ENCODE results near the gene ARHGAP10.

ARHGAP10 gene

DNA sequence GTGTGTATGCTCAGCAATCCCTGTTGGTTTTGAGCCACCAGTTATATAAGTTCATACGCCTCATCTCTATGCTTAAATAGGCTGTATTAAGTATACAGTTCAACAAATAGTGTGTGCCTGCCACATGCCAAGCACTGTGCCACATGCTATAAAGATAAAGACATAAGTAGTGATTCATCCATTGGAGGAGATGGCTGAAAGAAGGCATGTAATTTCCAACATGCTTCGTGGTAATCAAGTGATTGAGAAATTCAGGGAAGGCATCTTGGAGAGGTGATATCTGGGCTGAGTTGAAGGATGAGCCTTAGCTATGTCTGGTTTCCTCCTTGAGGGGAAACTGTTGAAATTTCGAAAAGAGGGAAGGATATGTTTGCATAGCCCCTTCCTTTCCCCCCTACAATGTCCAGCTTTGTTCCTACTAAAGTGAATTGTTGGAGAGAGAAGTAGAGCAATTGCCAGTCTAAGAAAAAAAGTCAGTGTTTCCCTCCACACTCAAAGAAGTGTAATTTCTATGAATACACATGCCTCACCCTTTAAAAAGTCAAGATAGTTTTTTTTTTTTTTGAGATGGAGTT is 96.5 kb downstream of the ARHGAP10 start:
- no peak for DNase-seq (ENCODE audit: low read depth, low spot score)

DNA sequence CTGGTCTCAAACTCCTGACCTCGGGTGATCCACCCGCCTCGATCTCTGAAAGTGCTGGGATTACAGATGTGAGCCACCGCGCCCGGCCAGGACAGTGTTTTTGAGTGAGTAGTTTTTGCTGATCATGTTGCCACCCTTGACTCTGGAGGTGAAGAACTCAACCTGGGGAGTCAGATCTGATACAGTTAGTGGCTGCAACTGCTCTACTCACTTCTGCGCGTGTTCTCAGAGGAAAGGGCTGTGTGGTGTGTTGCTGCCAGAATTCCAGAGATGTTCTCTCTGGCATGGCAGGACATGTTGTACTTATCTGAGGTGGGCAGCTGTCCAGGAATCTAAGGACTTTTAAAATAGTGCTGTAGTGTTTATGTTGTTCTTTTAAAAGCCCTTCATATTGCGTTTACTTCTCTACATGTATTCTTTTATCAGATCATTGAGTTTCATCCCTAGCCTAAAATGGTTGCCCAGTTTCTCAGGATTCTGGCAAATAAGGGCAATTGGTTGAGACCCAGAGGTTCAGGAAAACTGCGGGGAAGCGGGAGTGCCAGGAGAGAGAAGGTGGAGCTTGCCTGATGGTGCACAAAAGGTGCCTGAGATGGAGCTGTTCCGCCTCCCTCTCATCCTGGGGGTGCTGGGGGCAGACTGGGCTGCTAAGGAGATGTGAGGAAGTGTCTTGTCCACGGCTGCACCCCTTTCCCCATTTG is 97.7 kb downstream of the ARHGAP10 start:
- no peak for DNase-seq (ENCODE audit: low read depth, low spot score)

DNA sequence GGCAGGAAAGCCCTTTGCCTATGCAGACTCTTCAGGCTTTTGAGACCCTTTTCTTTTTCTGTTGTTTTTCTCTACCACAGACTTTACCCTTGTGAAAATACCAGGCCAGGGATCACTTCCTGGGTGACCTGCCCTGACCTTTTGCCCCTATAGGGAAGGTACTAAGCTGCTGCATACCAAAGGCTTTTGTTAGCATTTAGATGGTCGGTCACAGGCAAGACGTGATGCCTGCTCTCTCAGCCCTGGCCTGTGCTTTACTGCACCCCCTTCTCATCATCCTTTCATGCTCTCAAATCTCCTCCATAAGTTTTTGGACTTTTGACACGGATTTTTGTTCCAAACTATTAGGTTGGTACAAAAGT is 98.2 kb downstream of the ARHGAP10 start:
- no peak for DNase-seq (ENCODE audit: low read depth, low spot score)

DNA sequence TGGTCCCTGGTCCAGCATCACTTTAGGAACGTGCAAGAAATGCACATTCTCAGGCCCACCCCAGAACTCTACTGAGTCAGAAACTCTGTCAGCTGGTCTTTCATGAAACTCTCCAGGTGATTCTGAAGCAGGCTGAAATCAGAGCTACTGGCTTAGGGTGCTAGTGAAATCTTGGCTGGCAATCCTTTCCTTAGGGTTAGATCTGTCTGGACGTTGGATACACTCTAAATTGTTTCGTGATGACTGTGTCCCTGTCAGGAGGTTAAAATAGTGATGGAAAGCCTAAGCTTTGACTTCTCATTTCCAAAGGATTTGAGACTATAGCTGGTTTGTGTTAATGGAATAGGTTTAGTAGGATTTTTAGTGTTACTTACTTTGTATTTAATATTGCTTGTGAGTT is 99.1 kb downstream of the ARHGAP10 start:
- no peak for DNase-seq (ENCODE audit: low read depth, low spot score)

DNA sequence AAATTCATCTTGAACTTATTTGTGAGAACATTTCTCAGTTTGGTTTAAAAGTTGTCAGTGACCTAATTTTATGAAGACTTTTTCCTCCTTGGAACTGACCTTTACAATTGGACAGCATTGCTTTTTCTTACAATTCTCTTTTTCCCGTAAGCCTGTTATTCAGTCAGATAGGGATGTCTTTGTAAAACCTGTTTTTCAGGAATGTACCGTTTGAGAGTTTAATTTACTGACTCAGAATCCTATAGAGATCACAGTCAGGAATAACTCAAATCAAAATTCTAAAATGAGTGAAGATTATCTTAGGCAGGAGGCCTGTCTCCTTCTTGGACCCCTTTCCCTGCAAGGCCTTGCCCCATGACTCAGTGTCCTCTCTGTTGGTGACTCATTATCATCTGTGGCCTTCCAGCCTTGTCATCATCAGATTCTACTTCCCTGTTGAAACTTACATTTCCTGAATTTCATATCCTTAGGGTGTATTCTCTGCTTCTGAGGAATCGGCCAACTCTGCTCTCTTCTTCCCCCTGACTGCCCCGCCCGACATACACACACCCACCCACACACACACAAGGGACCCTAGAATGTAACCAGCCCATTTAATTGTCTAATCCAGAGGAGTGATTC is 99.8 kb downstream of the ARHGAP10 start:
- no peak for DNase-seq (ENCODE audit: low read depth, low spot score)

DNA sequence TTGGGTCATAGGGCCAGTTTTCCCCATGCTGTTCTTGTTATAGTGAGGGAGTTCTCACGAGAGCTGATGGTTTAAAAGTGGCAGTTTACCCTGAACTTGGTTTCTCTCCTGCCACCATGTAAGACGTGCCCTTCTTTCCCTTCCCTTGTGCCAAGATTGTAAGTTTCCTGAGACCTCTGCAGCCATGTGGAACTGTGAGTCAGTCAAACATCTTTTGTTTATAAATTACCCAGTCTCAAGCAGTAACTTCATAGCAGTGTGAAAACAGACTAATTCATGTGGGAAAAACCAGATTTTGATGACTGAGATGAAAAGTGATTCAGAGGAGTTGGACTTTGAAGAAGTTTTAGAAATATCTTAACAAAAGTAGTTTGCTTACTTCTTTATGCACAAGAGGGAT is 101.4 kb downstream of the ARHGAP10 start:
- no peak for DNase-seq (ENCODE audit: low read depth, low spot score)

DNA sequence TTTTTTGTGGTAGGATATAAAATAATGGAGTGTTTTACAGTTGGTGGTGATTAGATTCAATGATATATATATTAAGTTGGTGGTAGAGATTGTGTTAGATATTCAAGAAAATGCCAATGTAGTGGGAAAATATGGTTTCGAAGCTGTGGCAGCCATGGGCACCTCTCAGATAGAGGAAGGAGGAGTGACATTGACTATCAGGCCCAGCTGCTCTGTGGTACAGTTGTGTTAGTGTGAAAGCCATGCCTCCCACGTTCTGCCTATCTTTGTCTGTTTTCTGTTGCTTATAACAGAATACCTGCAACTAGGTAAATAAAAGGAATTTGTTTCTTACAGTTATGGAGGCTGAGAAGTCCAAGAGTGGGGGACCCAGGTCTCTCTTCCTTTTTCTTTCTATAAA is 101.9 kb downstream of the ARHGAP10 start:
- no peak for DNase-seq (ENCODE audit: low read depth, low spot score)

DNA sequence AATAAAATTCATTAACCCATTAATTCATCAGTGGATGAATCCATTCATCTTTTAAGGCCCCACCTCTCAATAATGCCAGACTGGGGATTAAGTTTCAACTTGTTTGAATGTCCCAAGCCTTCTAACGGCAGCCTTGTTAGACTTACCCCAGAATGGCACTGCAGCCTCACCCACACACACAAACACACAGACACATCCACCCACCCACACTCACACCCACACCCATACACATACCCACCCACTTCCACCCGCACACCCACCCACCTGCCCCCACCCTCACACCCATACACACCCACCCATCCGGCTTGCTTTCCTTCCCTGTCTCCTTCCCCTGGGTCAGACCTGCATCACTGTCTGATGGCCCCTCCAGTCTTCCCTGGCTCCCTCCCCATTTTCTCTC is 102.6 kb downstream of the ARHGAP10 start:
- no peak for DNase-seq (ENCODE audit: low read depth, low spot score)

DNA sequence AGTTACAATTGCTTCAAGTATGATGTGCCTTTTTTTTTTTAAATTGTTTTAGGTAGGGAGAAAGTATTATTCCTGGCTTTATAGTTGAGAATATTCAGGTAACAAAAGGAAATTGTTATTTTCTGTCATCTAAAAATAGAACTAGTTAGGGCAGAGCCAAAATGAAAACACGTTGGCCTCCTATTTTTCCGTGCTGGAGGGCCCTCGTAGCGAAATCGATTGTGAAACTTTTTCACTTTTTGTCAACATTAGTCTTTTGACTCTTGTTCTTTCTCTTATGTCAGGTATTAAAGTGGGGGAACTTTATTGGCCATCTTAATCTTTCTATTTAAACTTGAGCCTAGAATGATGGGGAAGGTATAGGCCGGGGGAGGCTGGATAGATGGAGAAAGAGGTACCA is 104.9 kb downstream of the ARHGAP10 start:
- DNase-seq (ENCODE audit: low read depth, low spot score) = no peak

DNA sequence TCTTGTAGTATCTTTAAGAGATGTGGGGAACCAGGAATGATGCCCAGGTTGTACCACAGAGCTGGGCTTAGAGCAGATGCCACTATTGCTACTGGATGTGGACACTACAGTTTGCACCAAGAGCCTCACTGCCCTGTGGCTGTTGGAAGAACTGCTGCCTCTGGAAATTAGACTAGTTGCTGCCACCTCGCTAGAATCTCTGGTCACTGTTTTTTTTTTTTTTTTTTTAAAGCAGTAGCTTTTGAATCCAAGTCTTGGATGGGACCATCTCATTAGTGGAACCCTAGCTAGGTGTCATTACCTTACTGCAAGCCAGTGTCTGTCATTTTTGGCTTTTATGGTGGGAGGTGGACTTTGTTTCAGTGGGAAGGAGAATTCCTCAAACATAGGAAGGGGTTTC is 105.5 kb downstream of the ARHGAP10 start:
- DNase-seq (ENCODE audit: low read depth, low spot score) = no peak

DNA sequence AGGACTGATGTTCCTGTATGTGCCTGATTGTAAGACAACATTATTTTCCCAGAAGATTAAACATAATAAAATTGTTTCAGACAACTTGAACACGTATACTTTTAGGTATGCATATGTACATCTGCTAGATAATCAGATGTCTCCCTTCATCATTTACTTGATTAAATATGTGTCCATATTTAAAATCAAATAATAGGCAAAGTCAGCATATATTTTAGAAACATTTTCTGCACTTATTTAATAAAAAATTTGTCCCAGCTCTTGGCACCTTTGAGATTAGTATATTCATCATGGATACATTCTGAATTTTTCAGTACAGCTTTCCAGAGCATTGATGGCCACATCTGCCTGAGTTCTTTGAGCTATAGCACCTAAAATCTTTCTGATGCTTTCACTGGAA is 106.0 kb downstream of the ARHGAP10 start:
- DNase-seq (ENCODE audit: low read depth, low spot score) = no peak

DNA sequence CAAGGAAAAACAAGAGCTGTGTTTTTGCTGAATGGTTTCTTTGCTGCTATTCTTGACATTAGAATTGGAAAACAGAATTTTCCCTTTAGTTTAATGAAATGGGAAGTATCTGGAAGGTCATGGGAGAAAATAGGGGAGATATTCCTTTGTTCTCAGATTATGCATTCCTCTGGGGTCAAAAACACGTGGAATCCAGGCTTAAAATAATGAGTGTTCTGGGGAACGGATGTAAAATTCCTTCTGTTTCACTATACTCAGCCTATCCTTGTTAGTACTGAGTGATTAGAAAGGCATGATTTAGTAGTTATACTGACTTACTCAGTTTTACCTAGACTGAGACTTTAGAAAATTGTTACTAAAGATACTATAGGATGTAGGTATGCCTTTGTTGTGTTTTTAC is 107.3 kb downstream of the ARHGAP10 start:
- no peak for DNase-seq (ENCODE audit: low read depth, low spot score)

DNA sequence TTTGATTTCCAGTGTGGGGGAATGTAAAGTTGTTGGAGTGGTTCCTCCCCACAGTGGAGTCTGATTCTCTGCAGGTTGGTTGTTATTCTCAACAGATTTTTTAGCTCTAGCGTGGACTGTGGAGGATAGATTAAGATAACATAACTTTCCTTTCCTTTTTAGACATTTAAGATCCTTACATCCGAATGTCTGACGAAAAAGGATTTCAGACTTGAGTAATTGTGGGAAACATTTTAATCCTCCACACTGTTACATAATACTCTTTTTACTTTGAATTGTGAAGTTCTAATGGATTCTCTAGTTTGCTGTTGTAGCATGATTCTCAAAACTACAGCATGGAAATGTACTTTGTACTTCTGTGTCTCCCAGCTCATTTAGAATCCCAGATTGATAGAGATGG is 107.8 kb downstream of the ARHGAP10 start:
- DNase-seq (ENCODE audit: low read depth, low spot score) = no peak

DNA sequence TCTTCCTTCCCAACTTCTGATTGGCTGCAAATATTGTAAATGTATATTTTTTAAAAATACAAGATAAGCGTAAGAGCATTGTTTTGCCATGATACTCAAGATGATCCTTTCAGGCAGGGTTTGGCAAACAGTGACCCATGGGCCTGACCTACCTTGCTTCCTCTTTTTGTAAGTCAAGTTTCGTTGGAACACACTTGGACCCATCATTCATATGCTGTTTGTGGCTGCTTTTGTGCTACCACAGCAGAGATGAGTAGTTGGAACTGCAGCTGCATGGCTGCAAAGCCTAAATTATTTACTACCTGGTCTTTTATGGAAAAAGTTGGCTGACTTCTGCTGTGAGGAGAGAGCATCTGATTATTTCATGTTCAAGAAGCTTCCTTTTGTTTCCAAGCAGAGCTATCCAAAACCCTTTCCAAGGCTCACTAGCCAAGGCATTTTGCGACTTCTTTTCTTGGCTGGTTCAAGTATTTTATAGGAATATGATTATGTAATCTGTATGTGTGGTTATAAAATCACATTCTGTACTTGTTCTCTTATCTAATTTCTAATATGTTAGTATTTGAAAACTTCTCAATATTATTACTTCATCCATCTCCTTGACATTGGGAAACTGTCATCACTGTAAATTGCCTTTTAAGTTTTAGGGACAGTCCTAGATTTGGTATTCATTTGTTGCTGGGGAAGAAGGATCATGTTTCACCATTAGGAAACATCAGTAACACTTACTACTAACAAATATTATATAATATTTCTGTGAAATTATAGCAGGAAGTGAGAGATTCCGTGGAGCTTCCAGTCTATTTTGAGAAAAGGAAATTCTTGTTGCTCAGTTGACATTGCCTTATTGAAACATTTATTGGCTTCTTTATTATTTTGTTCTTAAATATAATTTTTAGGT is 109.2 kb downstream of the ARHGAP10 start:
- no peak for DNase-seq (ENCODE audit: low read depth, low spot score)

DNA sequence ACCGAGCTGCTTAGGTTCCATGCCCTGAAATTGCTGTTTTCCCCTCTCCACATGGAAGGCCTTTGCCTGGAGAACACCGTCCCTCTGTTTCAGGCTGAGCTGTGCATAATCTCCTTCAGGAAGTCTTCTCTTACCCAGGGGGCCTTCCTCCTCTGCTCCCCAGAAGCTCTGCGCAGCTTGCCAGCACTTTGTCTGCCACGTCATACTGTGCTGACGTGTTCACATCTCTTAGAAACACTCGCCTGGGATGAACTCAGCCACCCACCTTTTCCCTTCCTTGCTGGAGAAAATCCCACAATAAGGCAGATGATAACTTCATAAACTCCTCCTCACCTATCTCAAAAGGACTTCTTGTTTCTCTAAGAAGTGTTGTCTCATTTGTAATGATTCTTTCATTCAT is 110.7 kb downstream of the ARHGAP10 start:
- DNase-seq (ENCODE audit: low read depth, low spot score) = no peak

DNA sequence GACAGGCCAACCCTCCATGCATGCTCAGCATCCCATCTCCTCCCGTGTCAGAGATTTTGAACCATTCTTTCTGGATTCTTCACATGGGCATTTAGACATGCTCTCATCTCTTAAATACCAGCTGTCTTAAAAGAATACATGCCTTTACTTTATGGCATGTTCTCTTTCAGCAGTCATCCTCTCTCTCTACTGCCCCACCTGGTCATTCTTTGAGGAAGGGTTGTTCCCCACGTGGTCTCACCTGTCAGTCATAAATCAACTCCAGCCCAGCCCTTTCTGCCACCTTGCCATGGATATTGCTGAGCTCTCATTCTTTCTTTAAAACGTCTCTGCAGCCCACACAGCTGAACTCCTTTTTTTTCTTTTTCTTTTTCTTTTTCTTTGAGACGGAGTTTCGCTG is 111.3 kb downstream of the ARHGAP10 start:
- DNase-seq (ENCODE audit: low read depth, low spot score) = no peak

DNA sequence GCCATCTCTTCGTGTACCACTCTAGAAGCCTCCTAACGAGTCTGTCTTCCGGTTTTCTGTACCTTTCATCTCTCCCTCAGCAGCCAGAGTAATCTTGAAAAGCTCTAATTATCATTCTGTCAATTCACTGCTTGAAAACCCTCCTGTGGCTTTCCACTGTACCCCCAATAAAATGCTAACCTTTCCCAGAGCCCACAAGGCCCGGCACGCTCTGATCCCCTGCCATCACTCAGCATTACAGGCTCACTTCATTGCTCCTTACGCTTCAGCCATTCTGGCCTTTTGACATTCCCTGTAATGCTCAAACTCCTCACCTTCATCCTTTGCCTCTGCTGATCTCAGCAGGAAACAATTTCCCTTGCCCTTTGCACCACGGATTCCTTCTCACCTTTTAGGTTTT is 112.9 kb downstream of the ARHGAP10 start:
- no peak for DNase-seq (ENCODE audit: low read depth, low spot score)

DNA sequence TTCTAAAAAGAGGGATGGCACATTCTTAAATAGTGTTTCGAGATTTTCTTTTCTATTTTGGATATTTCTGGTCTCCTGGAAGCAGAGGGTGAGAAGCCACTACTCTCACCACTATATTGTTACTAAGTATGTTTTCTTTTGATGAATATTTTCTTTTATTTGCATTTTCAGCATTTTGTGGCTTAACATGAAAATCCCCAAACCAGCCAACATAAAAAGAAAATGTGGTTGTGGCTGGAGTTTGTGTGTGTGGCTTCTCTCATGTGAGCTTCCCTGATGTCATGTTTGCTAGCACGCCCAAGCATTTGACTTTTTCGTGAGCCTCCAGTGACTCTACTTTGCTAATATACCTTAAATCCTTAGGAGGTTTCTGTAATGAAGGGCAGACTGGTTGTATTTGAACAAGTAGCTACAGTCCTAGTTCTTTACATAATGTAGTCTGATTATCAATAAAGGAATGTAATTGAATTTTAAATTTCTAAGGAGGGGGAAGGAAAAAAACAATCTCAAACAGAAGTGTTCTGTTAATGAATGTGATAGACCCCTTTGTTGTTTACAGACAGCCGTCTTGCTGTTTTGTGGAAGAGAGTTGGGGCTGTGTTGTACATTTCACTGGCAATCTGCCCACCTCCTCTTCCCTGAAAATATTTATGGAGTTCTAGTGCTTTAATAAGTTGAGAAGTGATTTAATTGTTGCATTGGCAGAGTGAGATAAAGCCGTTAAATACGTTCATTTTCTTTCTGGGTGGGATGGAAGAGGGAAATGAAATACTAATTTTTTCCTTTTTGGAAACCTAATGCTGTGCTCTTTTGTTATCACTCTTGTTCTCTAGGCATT is 114.6 kb downstream of the ARHGAP10 start:
- DNase-seq (ENCODE audit: low read depth, low spot score) = no peak

DNA sequence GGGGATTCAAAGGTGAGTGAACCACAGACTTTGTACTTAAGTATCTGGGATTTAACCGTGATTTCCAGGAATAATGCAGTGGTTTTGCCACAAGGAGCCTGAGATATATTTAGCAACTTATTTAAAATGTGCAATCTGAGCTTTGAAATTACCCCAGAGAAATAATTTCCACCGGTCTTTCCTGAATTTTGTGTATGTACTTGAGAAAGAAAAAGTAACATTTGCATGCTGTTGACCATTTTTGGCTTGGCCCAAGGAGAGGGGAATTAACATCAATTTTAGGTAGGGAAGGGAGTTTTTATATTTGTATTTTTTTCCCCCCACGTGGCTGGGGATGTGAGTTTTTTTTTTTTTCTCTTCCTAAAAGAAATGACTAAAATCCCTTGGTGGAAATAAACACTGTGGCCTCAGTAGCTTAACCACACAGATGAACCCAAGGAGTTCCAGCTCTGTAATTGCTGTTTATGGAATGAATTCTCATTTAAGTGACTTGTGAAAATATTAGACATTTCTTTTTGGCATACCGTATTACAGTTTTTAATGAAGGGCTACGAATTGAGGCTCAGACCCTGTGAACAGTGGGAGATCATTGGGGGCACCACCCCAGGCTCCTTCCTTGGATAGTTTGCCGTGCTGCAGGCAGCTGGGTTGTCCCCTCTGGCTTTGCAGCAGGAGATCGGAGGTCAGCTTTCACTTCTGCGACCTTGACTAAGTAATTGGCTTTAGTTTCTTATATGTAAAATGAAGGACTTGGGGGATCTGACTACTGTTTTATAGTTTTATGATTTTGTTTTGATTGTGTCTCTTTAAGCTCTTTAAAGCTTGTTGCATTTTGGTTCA is 116.1 kb downstream of the ARHGAP10 start:
- DNase-seq (ENCODE audit: low read depth, low spot score) = no peak

DNA sequence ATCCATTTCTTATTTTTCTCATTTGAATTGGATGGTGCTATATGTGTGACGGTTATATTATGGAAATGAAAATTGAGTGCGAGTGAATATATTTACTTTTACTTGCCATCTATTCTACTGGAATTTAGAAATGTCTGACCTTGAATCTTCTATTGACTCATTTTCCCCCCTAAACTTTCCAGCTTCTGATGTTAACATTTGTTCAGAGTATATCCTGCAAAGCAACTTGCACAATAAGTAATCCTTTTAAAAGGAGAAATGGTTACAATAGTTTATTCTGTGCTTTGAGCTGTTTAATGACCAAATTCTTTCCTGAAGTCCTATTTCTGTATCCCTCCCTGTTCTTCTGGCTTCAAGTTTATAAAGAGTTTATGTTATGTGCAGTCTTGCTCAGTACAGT is 116.7 kb downstream of the ARHGAP10 start:
- no peak for DNase-seq (ENCODE audit: low read depth, low spot score)

DNA sequence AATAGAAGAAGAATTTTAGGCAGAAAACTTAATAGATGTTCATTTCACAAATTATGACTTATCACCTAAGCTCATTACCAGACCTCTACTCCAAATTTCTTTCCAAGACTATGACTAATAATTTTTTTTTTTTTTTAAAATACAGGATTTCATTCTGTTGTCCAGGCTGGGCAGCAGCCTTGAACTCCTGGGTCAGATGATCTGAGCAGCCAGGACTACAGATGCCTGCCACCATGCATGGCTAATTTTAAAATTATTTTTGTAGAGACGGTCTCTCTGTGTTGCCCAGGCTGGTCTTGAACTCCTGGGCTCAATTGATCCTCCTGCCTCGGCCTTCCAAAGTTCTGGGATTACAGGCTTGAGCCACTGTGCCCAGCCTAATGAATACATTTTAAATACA is 119.2 kb downstream of the ARHGAP10 start:
- no peak for DNase-seq (ENCODE audit: low read depth, low spot score)

Data from activated naive CD8-positive, alpha-beta T cell treated with anti-CD3 and anti-CD28 coated beads, Interleukin-2, amount 50 U/mL, for 16 hours (primary cell).